A673 (cell line): Measurements from ENCODE around the gene NT5M.

Experiments used
- EZH2 ChIP-seq: fragments of 200-600 bp; sonication (generic); IDR thresholded peaks from 2 replicates; pipeline ENCODE4 v1.6.1; 2017; ENCODE audit warnings: borderline replicate concordance, low read depth, mild to moderate bottlenecking, mixed read lengths, antibody characterized with exemption, low read length; ENCODE audit not compliant: poor library complexity, severe bottlenecking
- TF ChIP-seq, protein P1 (sequence below): fragments of 300-800, 200-600 bp; sonication (generic); conservative IDR thresholded peaks from 2 replicates; pipeline ENCODE4 v1.5.1; 2017; ENCODE audit warnings: low read depth, mild to moderate bottlenecking, antibody characterized with exemption, low read length, moderate library complexity, mixed read lengths

DNA sequence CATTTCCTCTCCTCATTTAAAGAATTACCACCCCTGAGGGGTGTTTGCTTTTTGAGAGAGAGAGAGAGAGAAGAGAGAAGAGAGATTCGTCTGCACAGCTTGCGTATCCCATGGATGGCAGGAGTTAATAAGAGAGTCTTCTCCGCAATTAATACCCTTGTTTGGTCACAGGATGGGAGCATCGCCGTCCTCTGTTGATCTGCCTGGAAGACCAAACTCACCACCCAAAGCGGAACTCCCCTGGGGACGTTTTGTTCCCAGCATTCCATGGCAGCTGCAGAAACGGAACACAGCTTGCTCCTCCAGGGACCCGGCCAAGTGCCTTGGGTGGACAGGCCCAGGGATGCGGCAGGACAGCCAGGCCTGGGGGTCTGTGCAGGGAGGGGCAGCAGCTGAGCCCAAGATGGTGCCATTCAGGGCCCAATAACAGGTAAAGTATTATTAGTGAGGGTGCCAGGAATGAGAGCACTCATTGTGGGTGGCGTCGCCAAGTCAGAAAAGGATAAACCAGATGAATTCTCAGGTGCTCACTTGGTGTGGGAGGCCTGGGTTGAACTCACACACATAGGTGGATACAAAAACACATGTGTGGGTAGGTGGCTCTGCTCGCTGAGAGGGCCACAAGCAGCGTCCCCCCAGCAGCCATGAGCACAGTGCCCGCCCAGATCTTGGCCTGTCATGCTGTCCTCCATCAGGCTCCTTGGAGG, 83.1 kb downstream of the NT5M start:
- TF ChIP-seq, protein P1, sequence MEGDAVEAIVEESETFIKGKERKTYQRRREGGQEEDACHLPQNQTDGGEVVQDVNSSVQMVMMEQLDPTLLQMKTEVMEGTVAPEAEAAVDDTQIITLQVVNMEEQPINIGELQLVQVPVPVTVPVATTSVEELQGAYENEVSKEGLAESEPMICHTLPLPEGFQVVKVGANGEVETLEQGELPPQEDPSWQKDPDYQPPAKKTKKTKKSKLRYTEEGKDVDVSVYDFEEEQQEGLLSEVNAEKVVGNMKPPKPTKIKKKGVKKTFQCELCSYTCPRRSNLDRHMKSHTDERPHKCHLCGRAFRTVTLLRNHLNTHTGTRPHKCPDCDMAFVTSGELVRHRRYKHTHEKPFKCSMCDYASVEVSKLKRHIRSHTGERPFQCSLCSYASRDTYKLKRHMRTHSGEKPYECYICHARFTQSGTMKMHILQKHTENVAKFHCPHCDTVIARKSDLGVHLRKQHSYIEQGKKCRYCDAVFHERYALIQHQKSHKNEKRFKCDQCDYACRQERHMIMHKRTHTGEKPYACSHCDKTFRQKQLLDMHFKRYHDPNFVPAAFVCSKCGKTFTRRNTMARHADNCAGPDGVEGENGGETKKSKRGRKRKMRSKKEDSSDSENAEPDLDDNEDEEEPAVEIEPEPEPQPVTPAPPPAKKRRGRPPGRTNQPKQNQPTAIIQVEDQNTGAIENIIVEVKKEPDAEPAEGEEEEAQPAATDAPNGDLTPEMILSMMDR = no peak
- no peak for TF ChIP-seq EZH2
